ENCODE results near the gene MRPL30. TPM values are rescaled to one million over a fixed set of nuclear protein-coding genes. Genes with fewer than 3 reads are reported as not detected.

MRPL30 gene
- polyA plus RNA-seq, 3 donors: 46.5 to 53.0 (median 50.4) TPM

DNA sequence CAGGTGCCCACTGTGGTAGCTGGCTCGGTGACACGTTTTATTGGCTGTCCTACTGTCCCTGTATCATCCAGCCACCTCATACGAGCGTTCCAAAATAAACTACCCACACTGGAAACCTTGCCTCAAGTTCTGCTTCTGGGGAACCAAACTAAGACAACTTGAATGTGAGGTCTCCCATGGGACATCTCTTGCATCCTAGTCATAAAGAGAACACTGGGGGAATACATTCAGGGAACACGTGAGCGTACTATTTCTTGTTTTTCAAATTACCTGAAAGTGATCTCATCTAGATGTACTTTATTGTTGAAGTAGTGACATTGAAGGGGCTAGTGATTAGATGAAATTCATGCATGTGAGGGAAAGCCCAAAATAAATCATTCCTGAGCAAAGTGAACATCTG lies 59.4 kb downstream of the MRPL30 start:
- DNase-seq (ENCODE audit: extremely low read depth in 1 of 11, low read depth in 9 of 11, low spot score in 4 of 11): no peak

DNA sequence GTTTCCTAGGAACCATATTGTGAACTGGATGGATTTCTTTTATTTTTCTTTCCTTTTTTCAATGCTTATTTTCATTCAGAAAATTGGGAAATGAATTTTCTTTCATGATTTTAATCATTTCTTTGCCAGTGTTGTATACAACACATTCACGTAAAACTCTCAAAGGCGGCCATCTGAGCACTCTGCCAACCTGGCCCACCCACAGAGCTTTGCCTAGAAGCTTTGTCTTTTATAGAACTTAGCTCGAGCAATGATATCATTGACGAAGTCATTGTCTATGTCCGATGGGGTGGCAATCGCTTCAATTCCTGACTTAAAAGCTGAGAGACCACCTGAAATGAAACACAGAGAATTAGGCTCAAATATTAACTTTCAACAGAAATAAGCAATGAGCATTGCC lies 61.2 kb downstream of the MRPL30 start:
- no peak for DNase-seq (ENCODE audit: extremely low read depth in 1 of 11, low read depth in 9 of 11, low spot score in 4 of 11)

Other genes with a start within 250 kb of the MRPL30 start
- gene CRACDL, start 245.0 kb upstream of the MRPL30 start, polyA plus RNA-seq (ENCODE audit: insufficient read length in 3 of 3): 1 to 10 TPM; 2.6 to 2.8 (median 2.6) TPM
- gene C2orf15, start 39.5 kb upstream of the MRPL30 start, polyA plus RNA-seq (ENCODE audit: insufficient read length in 3 of 3): 10 to 100 TPM in 2 of 3 donors, 1 to 10 TPM in 1; 9.9 to 13.7 (median 12.3) TPM
- gene TSGA10, start 26.2 kb upstream of the MRPL30 start, polyA plus RNA-seq (ENCODE audit: insufficient read length in 3 of 3): 10 to 100 TPM; 14.4 to 20.4 (median 14.7) TPM
- 10 to 100 TPM; 14.6 to 18.1 (median 17.5) TPM for gene LIPT1, start 26.2 kb upstream of the MRPL30 start, polyA plus RNA-seq (ENCODE audit: insufficient read length in 3 of 3)
- 10 to 100 TPM; 37.3 to 56.2 (median 55.2) TPM for gene MITD1, start 126 bp upstream of the MRPL30 start, polyA plus RNA-seq (ENCODE audit: insufficient read length in 3 of 3)
- under 1 TPM; 0.46 to 0.98 (median 0.56) TPM for gene LYG2, start 74.5 kb downstream of the MRPL30 start, polyA plus RNA-seq (ENCODE audit: insufficient read length in 3 of 3)
- 1 to 10 TPM; 3.0 to 6.2 (median 3.6) TPM for gene LYG1, start 120.0 kb downstream of the MRPL30 start, polyA plus RNA-seq (ENCODE audit: insufficient read length in 3 of 3)
- 10 to 100 TPM; 39.0 to 47.6 (median 41.6) TPM for gene TXNDC9, start 155.1 kb downstream of the MRPL30 start, polyA plus RNA-seq (ENCODE audit: insufficient read length in 3 of 3)
- 10 to 100 TPM; 66.0 to 78.0 (median 72.0) TPM for gene EIF5B, start 156.2 kb downstream of the MRPL30 start, polyA plus RNA-seq (ENCODE audit: insufficient read length in 3 of 3)